Measurements from ENCODE around the gene GNAI1.

GNAI1 gene

GRCh38 chr7:80165177-80165576, 30.5 kb downstream of the GNAI1 start:
- no peak for DNase-seq

- no peak for DNase-seq
Observed at GRCh38 chr7:80170445-80170844, 35.8 kb downstream of the GNAI1 start.

- no peak for DNase-seq
Observed at GRCh38 chr7:80172387-80172786, 37.8 kb downstream of the GNAI1 start.

GRCh38 chr7:80175744-80176143, 41.1 kb downstream of the GNAI1 start:
- DNase-seq: no peak

- no peak for DNase-seq
Observed at GRCh38 chr7:80181411-80181810, 46.8 kb downstream of the GNAI1 start.

GRCh38 chr7:80182630-80183276, 48.1 kb downstream of the GNAI1 start:
- DNase-seq: no peak

- no peak for DNase-seq
Observed at GRCh38 chr7:80183351-80183750, 48.7 kb downstream of the GNAI1 start.

- no peak for DNase-seq
Observed at GRCh38 chr7:80183900-80184685, 49.5 kb downstream of the GNAI1 start.

- no peak for DNase-seq
Observed at GRCh38 chr7:80184693-80185092, 50.1 kb downstream of the GNAI1 start.

- DNase-seq: no peak
Observed at GRCh38 chr7:80185571-80185970, 50.9 kb downstream of the GNAI1 start.

GRCh38 chr7:80186721-80187120, 52.1 kb downstream of the GNAI1 start:
- DNase-seq: no peak

GRCh38 chr7:80187279-80187678, 52.6 kb downstream of the GNAI1 start:
- no peak for DNase-seq

GRCh38 chr7:80187727-80188126, 53.1 kb downstream of the GNAI1 start:
- no peak for DNase-seq

GRCh38 chr7:80189638-80190037, 55.0 kb downstream of the GNAI1 start:
- DNase-seq: no peak

GRCh38 chr7:80197627-80198026, 63.0 kb downstream of the GNAI1 start:
- DNase-seq: no peak

GRCh38 chr7:80199051-80199450, 64.4 kb downstream of the GNAI1 start:
- DNase-seq: no peak

- DNase-seq: no peak
Observed at GRCh38 chr7:80204454-80204853, 69.8 kb downstream of the GNAI1 start.

- DNase-seq: no peak
Observed at GRCh38 chr7:80204919-80205318, 70.3 kb downstream of the GNAI1 start.

- no peak for DNase-seq
Observed at GRCh38 chr7:80206763-80207162, 72.1 kb downstream of the GNAI1 start.

- DNase-seq: no peak
Observed at GRCh38 chr7:80207501-80207900, 72.9 kb downstream of the GNAI1 start.

- no peak for DNase-seq
Observed at GRCh38 chr7:80208700-80209099, 74.1 kb downstream of the GNAI1 start.

- no peak for DNase-seq
Observed at GRCh38 chr7:80210400-80210799, 75.8 kb downstream of the GNAI1 start.

GRCh38 chr7:80213814-80214213, 79.2 kb downstream of the GNAI1 start:
- no peak for DNase-seq

- DNase-seq: no peak
Observed at GRCh38 chr7:80215734-80216133, 81.1 kb downstream of the GNAI1 start.
